T-helper 9 cell (primary cell): Measurements from ENCODE around the gene GRB14.
"Not testable (repeated sequence)": the region's sequence is repeated elsewhere in the genome, so short reads cannot be mapped to it uniquely, and the experiment has no call there.

Experiments used
- DNase-seq: peaks from one replicate; pipeline ENCODE4 v3.0.0-alpha.2; 2020

The GRB14 gene

DNA sequence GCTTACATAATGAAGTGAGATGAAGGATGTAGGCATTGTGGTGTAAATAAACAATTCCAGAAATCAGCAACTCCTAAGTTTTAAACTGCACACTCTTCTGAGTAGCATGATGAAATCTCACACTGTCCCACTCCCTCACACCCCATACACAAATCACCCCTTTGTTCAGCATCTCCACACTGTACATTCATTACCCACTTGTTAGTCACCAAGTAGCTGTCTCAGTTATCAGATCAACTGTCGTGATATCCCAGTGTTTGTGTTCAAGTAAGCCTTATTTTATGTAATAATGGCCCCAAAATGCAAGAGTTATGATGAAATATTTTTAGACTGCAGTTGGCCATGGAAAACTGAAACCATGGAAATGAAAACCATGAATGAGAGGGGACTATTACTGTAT, 135.7 kb downstream of the GRB14 start:
- DNase-seq: no peak

DNA sequence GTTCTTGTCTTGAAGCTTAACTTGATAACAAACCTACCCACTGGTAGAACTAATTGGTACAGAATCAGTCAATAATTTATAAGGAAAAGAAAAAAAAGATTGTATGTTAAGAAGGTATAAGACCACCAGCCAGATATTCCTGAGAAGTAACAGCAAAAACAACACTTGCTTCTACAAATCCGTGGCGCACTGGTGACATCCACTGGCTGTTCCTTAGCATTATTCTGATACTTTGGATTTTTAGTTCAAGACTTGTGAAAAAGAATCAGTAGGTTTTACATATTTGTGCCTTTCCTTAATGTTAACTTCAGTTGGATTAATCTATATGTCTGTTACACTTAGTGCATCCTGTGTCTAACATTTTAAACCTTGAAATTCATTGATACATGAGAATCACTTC, 141.8 kb downstream of the GRB14 start:
- DNase-seq: no peak

DNA sequence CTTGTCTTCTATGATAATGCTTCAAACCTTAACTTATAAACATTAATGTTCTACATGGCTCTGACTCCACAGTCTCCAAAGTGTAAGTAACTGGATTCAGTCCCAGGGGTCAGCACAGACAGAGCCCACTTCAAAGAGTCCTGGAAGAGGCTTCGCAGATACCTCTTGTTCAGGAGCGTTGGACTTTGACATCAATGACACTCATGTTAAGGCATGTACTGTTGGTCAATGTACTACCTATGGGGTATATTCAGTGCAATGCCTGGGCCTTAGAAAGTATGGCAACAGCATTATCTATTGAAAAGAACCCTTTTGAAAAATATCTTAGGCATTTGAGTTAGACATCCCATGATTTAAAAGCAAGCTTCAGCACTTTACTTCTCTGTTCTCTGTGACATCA, 143.1 kb downstream of the GRB14 start:
- no peak for DNase-seq

DNA sequence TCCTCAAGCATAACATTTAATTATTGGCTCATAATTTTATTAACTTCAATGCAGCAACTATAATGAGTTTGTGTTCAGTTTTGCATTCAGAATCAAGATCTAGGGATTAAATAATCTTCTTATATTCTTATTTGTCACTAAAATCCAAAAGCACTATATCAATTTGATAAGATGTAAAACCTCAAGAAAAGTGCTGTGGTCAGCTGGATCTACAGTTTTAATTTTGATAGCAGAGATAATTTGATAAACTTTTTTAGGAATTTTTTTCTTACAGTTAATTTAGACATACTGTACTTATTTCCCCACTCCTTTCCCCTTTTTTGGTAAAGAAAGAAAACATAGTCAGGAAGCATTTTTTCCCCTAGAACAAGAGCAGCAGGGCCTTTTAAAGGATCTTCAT, 146.4 kb downstream of the GRB14 start:
- DNase-seq: no peak

DNA sequence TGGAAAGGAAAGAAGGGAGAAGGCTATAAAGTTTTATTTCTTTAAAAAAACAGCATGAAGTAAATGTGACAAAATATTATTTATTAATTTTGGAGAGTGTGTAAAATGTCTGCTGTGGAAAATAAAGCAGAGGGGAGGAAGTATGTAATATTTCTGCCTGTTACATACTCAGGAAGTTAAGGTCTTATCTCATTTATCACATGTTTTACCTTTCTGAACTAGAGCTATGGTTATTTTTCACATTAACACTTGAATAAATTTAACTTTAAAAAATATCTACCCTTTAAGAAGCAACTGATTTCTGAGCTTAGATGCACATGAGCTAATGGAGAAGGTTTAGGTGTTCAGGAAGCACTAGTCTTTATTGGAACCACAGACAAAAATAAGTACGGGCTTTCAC, 148.3 kb downstream of the GRB14 start:
- DNase-seq: no peak

DNA sequence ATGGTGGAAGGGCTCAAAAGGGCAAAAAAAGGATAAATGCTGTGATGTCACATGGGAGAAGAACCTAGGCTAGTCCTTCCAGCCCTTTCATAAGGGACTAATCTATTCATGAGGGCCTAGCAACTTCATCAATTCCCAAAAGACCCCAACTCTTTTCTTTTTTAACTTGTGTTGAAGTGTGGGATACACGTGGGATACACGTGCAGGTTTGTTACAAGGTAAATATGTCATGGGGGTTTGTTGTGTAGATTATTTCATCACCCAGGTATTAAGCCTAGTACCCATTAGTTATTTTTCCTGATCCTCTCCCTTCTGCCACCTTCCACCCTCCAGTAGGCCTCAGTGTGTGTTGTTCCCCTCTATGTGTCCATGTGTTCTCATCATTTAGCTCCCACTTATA, 156.2 kb downstream of the GRB14 start:
- not testable (repeated sequence) for DNase-seq

DNA sequence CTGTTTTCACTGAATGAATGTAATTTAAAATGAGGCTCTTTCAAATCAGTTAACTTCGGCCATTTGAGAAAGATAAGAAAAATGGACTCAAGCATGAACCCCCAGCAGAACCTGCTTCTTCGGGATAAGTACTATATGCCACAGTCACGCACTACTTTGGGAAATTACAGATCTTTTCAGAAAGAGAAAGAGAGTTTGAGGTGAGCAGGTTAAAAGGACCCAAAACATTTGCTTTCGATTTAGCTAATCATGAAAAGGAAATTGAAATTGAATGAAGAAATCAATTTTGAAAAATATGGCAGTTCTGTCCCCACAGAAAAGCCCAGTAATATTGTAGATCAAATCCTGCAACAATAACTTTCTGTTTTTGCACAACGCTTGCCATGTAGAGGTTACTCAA, 156.9 kb downstream of the GRB14 start:
- no peak for DNase-seq

DNA sequence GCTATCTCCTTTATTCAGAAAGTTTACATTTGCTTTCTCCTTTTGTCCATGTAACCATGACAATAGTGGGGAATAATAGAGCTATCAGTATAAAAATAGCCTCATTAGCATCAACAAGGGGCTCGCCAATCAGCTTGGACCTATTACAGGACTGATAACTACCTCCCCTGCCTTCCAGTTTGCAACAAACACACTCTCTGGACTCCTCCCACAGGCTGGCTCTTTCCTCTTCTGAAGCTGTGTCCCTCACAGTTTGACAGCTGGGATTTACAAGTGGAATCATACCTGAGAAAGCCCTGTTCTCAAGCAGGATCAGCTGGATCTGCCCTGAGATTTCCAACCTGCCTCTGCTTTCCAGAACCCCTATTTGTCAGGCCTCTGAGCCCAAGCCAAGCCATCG, 162.5 kb downstream of the GRB14 start:
- DNase-seq: no peak

DNA sequence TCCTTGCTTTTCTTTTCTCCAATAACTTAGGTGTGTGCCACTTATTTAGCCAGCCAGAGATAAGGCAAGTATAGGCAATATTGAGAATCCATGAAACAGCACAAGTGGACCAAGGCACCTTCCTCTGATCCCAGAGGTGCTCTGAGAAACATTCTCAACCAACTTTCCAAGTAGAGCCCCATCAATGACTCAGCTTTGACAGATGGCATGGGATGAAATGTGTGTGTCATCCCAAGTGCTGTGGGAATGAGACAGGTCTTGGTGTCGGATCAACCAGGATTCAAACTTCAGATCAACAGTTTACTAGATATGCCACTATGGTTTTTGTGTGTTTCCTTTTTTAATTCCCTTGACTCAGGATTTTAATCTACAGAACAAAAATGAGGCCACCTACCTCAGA, 164.0 kb downstream of the GRB14 start:
- DNase-seq: no peak

DNA sequence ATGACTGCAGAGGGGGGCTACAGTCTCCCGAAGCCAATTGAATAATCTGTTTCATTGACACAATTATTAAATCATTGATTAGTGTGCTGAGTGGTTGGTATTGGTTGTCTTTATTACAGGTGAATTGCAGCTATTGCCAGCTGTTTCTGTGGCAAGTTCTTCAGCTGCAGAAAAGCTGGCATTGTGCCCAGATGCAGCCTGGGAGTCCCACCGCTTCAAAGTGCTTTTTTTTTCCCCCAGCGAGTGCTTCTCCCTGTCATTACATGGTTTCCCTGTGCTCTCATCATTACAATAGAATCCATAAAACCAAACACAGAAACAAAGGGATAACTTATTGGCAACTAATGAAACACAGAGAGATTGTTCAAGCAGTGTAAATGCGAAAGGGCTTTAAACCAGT, 164.7 kb downstream of the GRB14 start:
- no peak for DNase-seq

DNA sequence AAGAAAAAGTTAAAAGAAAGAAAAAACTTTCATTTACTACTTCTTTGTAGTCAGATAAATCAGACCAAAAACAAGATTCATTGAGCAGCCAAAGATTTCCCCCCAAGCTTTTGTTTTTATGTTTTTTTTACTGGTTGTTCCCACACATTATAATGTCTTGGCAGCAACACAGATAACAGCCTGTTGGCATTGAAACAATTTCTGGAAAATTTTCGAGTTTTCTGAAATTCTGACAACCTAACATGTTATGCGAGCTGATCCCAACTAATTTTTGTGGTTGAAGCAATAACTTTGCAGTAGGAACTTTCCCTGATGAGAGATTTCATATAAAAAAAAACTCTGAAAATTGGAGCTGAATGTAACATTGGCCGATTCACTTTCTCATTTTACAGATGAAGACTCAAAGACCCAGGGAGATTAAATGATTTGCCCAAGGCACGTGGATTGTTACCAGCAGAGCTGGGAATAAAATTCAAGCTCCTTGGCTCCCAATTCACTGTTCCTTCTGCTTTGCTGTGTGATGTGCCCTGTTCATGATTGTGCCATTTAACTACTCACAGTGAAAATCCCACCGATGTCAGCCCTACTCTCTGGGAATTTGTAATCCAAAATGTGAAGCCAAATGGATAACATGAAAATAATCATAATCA, 167.5 kb downstream of the GRB14 start:
- DNase-seq: no peak

DNA sequence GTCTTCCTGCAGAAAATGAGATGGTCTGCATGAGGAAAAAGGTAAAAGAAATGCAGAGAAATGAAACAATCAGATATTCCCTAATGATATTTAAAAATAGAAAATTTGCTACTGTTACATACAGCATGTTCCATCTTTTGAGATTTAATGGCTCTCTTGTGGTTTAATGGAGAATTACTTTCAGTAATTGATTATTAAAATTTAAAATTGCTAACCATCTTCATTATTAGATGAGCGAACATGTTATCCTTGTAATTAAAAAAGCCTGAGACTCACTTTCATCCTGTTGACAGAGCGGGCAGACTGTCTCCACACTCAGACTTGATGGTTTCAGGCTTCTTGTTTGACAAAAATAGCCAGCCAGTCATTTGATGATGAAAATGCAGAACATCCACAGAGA, 171.0 kb downstream of the GRB14 start:
- no peak for DNase-seq

DNA sequence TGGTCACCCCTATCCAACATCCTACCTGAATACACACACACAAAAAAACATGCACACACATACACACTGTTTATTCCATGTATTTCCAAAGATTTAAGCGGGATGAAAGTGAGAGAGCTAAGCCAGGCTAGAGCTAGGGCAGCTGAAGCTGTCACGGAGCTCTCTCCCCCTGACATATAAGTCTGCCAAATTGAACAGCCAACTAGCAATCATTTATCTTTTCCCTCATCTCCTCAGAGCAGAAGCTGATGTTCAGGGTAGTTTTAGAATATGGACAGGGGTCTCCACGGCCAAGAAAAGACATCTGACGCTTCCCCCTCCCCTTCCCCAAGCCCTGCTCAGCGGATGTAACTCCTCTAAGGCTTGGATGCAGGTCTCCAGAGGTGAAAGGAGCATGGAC, 171.6 kb downstream of the GRB14 start:
- DNase-seq: no peak

DNA sequence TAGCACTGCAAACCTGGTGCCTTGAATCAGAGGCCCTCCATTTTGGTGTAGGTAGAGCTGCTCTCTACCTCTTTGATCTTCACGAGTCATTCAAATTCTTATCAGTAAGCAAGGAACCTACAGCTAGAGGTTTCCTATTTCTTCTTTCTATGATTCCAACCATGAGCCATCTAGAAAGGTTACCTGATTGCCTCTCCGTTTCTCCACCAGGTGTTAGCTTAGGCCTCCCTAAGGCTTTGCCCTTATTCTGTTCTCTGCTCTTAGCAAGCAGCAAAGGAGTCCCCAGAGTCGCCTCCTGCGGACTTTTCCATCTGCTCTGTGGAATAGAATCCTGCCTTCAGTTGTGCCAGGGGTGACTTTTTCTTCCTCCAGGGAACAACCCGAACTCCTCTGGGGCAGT, 173.6 kb downstream of the GRB14 start:
- DNase-seq: no peak
